H1 (cell line): ENCODE results near the gene FAN1. TPM values are rescaled to one million over a fixed set of nuclear protein-coding genes. Genes with fewer than 3 reads are reported as not detected.

Experiments
- BCL11A ChIP-seq, 2 experiments: IDR thresholded peaks; one replicate each; pipeline ENCODE4 v1.6.1; 2011; ENCODE audit warnings: low read depth in 2 of 2, low read length in 2 of 2, mild to moderate bottlenecking in 2 of 2
- SAP30 ChIP-seq: fragments of 300-600 bp; sonication (generic); IDR thresholded peaks from 2 replicates; pipeline ENCODE4 v1.7.1; 2012; ENCODE audit warnings: low read length, moderate library complexity, mild to moderate bottlenecking, inconsistent platforms; ENCODE audit not compliant: insufficient read depth, insufficient replicate concordance
- polyA plus RNA-seq, 7 experiments: library from polyadenylated mRNA; depleted of rRNA in 3 of 7; stranded (reverse) in 5 of 7; unstranded in 2 of 7; fragments of >200 nt in 5 of 7; fragments of 200-250 nt in 2 of 7; gene quantifications; 1 replicate in 5 of 7; 2 replicates in 1 of 7; 4 replicates in 1 of 7; pipeline versions ENCODE4 v1.2.1 to v1.2.3, GENCODE V29; 2011 to 2013; ENCODE audit warnings: missing spikeins in 2 of 7, mixed read lengths in 2 of 7
- total RNA-seq: library from RNA; stranded (reverse); fragmentation: NEBNext Ultra II Directional; extraction: Animal tissue kit (Norgen Biotek cat#: 25700); gene quantifications from 2 replicates; pipeline ENCODE4 v1.2.1, GENCODE V29; 2021
- TF ChIP-seq, protein P1 (sequence below): IDR thresholded peaks from 2 replicates; pipeline ENCODE4 v1.6.1; 2012; ENCODE audit warnings: inconsistent platforms

FAN1 gene
- total and polyA plus RNA-seq, 2 of the 8 experiments (the other 6 are each of a cell fraction or from before 2014, with no cell fraction given): 8.6 to 24.9 TPM

DNA sequence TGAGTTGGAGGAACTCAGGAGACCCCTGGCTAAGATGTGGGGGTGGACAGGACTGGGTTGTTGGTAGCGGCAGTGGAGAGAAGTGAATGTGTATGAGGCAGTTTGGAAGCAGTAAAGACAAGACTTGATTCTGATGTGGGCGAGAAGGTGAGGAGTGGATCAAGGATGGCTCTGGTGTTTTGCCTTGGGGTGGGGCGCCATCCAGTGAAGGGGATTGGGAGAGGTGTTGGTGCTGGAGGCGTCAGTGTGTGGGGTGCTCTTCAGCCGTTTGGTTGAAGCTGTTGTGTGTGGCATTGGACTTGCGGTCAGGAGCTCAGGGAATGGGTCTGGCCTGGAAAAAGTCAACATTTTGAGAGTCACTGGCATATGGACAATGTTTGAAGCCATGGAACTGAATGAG is 13.3 kb downstream of the FAN1 start (continued):
- TF ChIP-seq, protein P1, sequence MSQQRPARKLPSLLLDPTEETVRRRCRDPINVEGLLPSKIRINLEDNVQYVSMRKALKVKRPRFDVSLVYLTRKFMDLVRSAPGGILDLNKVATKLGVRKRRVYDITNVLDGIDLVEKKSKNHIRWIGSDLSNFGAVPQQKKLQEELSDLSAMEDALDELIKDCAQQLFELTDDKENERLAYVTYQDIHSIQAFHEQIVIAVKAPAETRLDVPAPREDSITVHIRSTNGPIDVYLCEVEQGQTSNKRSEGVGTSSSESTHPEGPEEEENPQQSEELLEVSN: no peak
- TF ChIP-seq SAP30 (no peak), BCL11A (IDR thresholded peaks at IDR 0.05; ENCODE audit: low read depth in 2 of 2, low read length in 2 of 2) (no peak)
